Nephron progenitor cell (in vitro differentiated cells): ENCODE measurements around the gene VWA8.

Experiments used
- DNase-seq: peaks from one replicate; pipeline ENCODE4 v3.0.0; 2021
- H3K27ac Mint-ChIP-seq: 2 replicates; pipeline ENCODE4 v1.8.0; 2021; ENCODE audit warnings: mild to moderate bottlenecking, moderate library complexity, mixed read lengths
- H3K27me3 Mint-ChIP-seq: 2 replicates; pipeline ENCODE4 v1.8.0; 2021; ENCODE audit warnings: mild to moderate bottlenecking, low read depth, mixed read lengths; ENCODE audit not compliant: poor library complexity
- H3K36me3 Mint-ChIP-seq: 2 replicates; pipeline ENCODE4 v1.8.0; 2021; ENCODE audit warnings: low read depth, mixed read lengths
- H3K4me1 Mint-ChIP-seq: 2 replicates; pipeline ENCODE4 v1.8.0; 2021; ENCODE audit warnings: mixed read lengths
- H3K4me3 Mint-ChIP-seq: 2 replicates; pipeline ENCODE4 v1.8.0; 2021; ENCODE audit warnings: mild to moderate bottlenecking, moderate library complexity, mixed read lengths
- H3K9me3 Mint-ChIP-seq: 2 replicates; pipeline ENCODE4 v1.8.0; 2021; ENCODE audit warnings: mild to moderate bottlenecking, moderate library complexity, mixed read lengths
- CTCF ChIP-seq: fragments of 200-600 bp; sonication (generic); IDR thresholded peaks from 2 replicates; pipeline ENCODE4 v1.5.0; 2021; ENCODE audit warnings: antibody characterized with exemption

The VWA8 gene

GRCh38 chr13:41634407-41634806 lies 326.5 kb downstream of the VWA8 start:
- Mint-ChIP-seq H3K9me3 (no peaks in the 10 kb centered on the region), H3K27ac (no peak overlapping the region), H3K4me1 (peaks cover 30% of the 10 kb centered on the region), H3K36me3 (peaks cover 7% of the 10 kb centered on the region), H3K27me3 (no peaks in the 10 kb centered on the region), H3K4me3 (no peak overlapping the region)
- no peak for DNase-seq
- TF ChIP-seq CTCF, result no peak

- Mint-ChIP-seq H3K9me3 (no peaks in the 10 kb centered on the region), H3K4me3 (no peak overlapping the region), H3K27me3 (no peaks in the 10 kb centered on the region), H3K36me3 (peaks cover 11% of the 10 kb centered on the region), H3K4me1 (peaks cover 24% of the 10 kb centered on the region), H3K27ac (peak overlapping the region; percentile 17)
- TF ChIP-seq CTCF, result no peak
- no peak for DNase-seq
Measured at GRCh38 chr13:41633776-41634175, 327.1 kb downstream of the VWA8 start.

GRCh38 chr13:41631296-41631965 lies 329.5 kb downstream of the VWA8 start:
- no peak for TF ChIP-seq CTCF
- Mint-ChIP-seq H3K9me3 (peaks cover 8% of the 10 kb centered on the region), H3K4me3 (no peak overlapping the region), H3K27ac (no peak overlapping the region), H3K27me3 (no peaks in the 10 kb centered on the region), H3K36me3 (peaks cover 14% of the 10 kb centered on the region), H3K4me1 (peaks cover 16% of the 10 kb centered on the region)
- no peak for DNase-seq

GRCh38 chr13:41627425-41627824 lies 333.5 kb downstream of the VWA8 start:
- peaks cover 18% of the 10 kb centered on the region for H3K9me3 Mint-ChIP-seq
- H3K27ac Mint-ChIP-seq, result no peak overlapping the region
- H3K27me3 Mint-ChIP-seq, result no peaks in the 10 kb centered on the region
- peaks cover 14% of the 10 kb centered on the region for H3K36me3 Mint-ChIP-seq
- TF ChIP-seq CTCF, result no peak
- H3K4me1 Mint-ChIP-seq, result no peaks in the 10 kb centered on the region
- H3K4me3 Mint-ChIP-seq, result no peak overlapping the region
- no peak for DNase-seq

GRCh38 chr13:41624041-41624440 lies 336.9 kb downstream of the VWA8 start:
- H3K27ac Mint-ChIP-seq, result no peak overlapping the region
- peaks cover 29% of the 10 kb centered on the region for H3K9me3 Mint-ChIP-seq
- H3K36me3 Mint-ChIP-seq, result peaks cover 23% of the 10 kb centered on the region
- no peak overlapping the region for H3K4me3 Mint-ChIP-seq
- TF ChIP-seq CTCF, result no peak
- no peaks in the 10 kb centered on the region for H3K4me1 Mint-ChIP-seq
- H3K27me3 Mint-ChIP-seq, result peaks cover 2% of the 10 kb centered on the region
- no peak for DNase-seq
